Cardiac fibroblast (primary cell): ENCODE measurements around the gene ZCCHC17.

ENCODE experiments used
- DNase-seq, 2 donors: peaks; one replicate each; pipeline versions ENCODE4 v3.0.0 to v3.0.0-alpha.2; 2010; ENCODE audit warnings: low read depth in 2 of 2
- H3K4me3 ChIP-seq, 2 donors: replicated peaks in 1 of 2; 1 replicate in 1 of 2; 2 replicates in 1 of 2; pipeline ENCODE4 v1.5.1; 2011; ENCODE audit warnings: low read depth in 2 of 2, low read length in 2 of 2, mild to moderate bottlenecking in 2 of 2, moderate library complexity in 1 of 2
- CTCF ChIP-seq: IDR thresholded peaks from one replicate; pipeline ENCODE4 v1.5.1; 2011; ENCODE audit warnings: low read depth, mild to moderate bottlenecking, low read length, inconsistent platforms

The ZCCHC17 gene

GRCh38 chr1:31289021-31289420 lies 7.8 kb upstream of the ZCCHC17 start:
- no peak overlapping the region for H3K4me3 ChIP-seq
- TF ChIP-seq CTCF = no peak
- no peak for DNase-seq

DNA sequence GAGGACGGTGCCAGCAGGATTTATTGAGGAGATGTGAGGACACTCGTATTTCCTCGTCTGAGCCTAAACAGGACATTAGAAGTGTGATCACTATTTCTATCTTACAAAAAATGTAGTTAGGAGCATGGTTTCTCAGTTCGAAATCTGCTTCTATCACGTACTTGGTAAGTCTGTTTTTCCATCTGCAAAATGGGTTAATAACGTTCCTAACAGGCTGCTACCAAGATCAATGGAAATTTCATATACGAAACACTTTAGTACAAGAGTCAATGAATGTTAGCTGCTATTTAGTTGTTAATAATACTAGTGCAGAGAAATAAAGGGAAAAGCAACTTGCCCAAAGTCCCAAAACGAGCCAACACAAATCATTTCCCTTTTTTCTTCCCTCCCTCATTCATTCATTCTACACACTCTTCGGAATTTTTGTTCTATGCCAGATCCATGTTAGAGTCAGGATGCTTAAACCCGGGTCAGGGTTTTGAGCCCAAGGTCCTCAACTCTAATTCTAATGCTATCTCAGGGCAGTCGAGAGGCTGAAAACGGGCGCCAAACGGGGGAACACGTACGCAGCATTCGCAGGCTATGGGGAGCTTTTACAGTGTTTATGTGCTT lies 852 bp upstream of the ZCCHC17 start:
- TF ChIP-seq CTCF = no peak
- peak overlapping the region; percentile 85 to 99 for H3K4me3 ChIP-seq
- peak in 1 of 2 donors; percentile 4 for DNase-seq

GRCh38 chr1:31297277-31298247 lies 730 bp downstream of the ZCCHC17 start:
- DNase-seq = peak; percentile 24 to 28
- H3K4me3 ChIP-seq = peak overlapping the region; percentile 85 to 99
- TF ChIP-seq CTCF = no peak

DNA sequence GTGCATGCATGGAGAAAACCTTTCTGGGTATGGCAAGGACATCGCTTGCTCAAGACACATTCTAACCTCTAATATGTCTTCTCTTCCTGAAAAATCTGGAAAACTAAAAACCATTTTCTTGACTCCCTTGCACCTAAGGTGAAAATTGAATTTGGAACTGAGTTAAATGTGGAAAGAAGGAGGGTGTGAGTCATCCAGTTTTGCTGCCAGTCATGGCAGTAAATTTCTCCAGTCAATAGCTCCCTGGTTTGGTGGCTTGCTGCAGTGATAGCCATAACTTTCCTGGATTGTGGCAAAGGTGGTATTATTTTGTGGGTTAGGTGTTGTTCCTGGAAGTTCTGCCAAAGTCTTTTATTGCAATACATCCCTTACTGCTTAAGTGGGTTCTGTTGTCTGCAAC lies 2.5 kb downstream of the ZCCHC17 start:
- no peak overlapping the region for H3K4me3 ChIP-seq

DNA sequence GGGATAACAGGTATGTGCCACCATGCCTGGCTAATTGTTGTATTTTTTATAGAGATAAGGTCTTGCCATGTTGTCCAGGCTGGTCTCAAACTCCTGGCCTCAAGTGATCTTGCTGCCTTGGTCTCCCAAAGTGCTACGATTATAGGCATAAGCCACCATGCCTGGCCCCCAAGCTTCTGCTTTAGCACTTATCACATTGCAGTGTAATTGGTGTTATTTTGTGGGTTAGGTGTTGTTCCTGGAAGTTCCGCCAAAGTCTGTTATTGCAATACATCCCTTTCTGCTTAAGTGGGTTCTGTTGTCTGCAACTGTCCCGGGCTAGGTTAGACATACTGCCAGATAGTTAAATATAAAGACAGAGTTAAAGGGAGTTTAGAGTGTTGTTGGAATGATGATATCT lies 3.4 kb downstream of the ZCCHC17 start:
- H3K4me3 ChIP-seq = no peak overlapping the region
- no peak for DNase-seq
- TF ChIP-seq CTCF = no peak

More for the DNA sequence above, 2.5 kb downstream of the ZCCHC17 start:
- DNase-seq = peak in 1 of 2 donors; percentile 3
- TF ChIP-seq CTCF = no peak

DNA sequence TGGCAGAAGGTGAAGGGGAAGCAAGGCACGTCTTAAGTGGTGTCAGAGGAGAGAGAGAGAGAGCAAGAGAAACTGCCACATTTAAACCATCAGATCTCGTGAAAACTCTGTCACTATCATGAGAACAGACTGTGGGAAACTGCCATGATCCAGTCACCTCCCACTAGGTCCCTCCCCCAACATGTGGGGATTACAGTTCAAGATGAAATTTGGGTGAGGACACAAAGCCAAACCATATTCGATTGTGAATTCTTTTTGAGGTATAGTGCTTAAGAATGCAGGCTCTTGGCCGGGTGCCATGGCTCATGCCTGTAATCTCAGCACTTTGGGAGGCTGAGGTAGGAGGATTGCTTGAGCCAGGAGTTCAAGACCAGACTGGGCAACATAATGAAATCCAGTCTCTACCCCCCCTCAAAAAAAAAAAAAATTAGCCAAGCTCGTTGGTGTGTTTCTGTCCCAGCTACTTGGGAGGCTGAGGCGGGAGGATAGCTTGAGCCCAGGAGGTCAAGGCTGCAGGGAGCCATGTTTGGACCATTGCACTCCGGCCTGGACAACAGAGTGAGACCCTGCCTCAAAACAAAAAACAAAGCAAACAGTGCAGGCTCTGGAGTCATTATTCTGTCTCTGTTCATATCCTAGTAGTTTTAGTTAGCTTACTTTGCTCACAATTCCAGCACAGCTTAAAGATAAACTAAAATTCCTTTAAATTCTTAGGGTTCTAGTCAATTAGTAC lies 6.0 kb downstream of the ZCCHC17 start:
- H3K4me3 ChIP-seq = no peak overlapping the region
- DNase-seq = peak; percentile 15 to 64
- TF ChIP-seq CTCF = no peak
